K562 (cell line): Measurements from ENCODE around the gene PRKD1. TPM values are rescaled to one million over a fixed set of nuclear protein-coding genes. Genes with fewer than 3 reads are reported as not detected.
"Not testable (repeated sequence)": the region's sequence is repeated elsewhere in the genome, so short reads cannot be mapped to it uniquely, and the experiment has no call there.

ENCODE experiments used
- ATAC-seq: fragments of 200-7000 bp; cut with Tn5 transposase; 3 replicates; pipeline ENCODE4 v1.9.1; 2020; ENCODE audit warnings: moderate library complexity
- BruUV-seq: library from RNA; stranded (reverse); fragments of 400-500 nt; replicated peaks from 2 replicates; lab custom pipeline; 2021; lab: Mats Ljungman, UMichigan
- CTCF ChIA-PET: fragments of 300-600 bp; formaldehyde crosslinking; extraction: SDS; loops from one replicate; lab custom pipeline; 2021; ENCODE audit warnings: low intra/inter-chr PET ratio; lab: Yijun Ruan, JAX
- POLR2A ChIA-PET: fragments of 300-600, 350-650 bp; sonication (Branson Sonifier 250); formaldehyde crosslinking; extraction: SDS; loops from one replicate; lab custom pipeline; 2021; ENCODE audit warnings: antibody characterized with exemption, inconsistent platforms; lab: Yijun Ruan, JAX
- DNase-seq, 4 experiments: peaks; one replicate each; pipeline versions ENCODE4 v3.0.0 to v3.0.0-alpha.2; 2011 to 2018; ENCODE audit warnings: low spot score in 3 of 4, mixed read lengths in 3 of 4; ENCODE audit errors: extremely low read depth in 1 of 4
- FAIRE-seq: peaks from 2 replicates; lab custom pipeline; 2011; peaks lifted over from hg19 to GRCh38; lab: Jason Lieb, UNC
- H2AFZ ChIP-seq: 2 replicates; pipeline ENCODE4 v1.6.0; 2011; ENCODE audit warnings: low read depth, low read length, control low read depth, inconsistent platforms
- H3K27ac ChIP-seq: fragments of 200-600 bp; 3 replicates; pipeline ENCODE4 v1.8.0; 2011; ENCODE audit warnings: low read depth, mild to moderate bottlenecking, control low read depth, inconsistent platforms, low read length, moderate library complexity, mixed read lengths; ENCODE audit errors: extremely low read depth
- H3K27me3 ChIP-seq, 2 experiments: fragments of 300-600 bp in 1 of 2; 2 replicates in 1 of 2; 3 replicates in 1 of 2; pipeline versions ENCODE4 v1.6.0 to v1.8.0; 2011; ENCODE audit warnings: inconsistent platforms in 2 of 2, low read length in 2 of 2, mild to moderate bottlenecking in 1 of 2, mixed read lengths in 1 of 2, moderate library complexity in 1 of 2; ENCODE audit not compliant: control insufficient read depth in 2 of 2, insufficient read depth in 2 of 2
- H3K36me3 ChIP-seq: fragments of 300-600 bp; 3 replicates; pipeline ENCODE4 v1.8.0; 2011; ENCODE audit warnings: mild to moderate bottlenecking, low read length, inconsistent platforms; ENCODE audit not compliant: control insufficient read depth, insufficient read depth
- H3K4me1 ChIP-seq, 2 experiments: fragments of 200-600 bp in 1 of 2; replicated peaks in 1 of 2; 2 replicates in 1 of 2; 3 replicates in 1 of 2; pipeline versions ENCODE4 v1.5.1 to v1.8.0; 2011; ENCODE audit warnings: inconsistent platforms in 2 of 2, low read length in 2 of 2, mild to moderate bottlenecking in 1 of 2, mixed read lengths in 1 of 2, moderate library complexity in 1 of 2; ENCODE audit not compliant: control insufficient read depth in 2 of 2, insufficient read depth in 2 of 2
- H3K4me2 ChIP-seq: 2 replicates; pipeline ENCODE4 v1.6.1; 2011; ENCODE audit warnings: low read length, control low read depth, inconsistent platforms, mixed read lengths; ENCODE audit not compliant: insufficient read depth
- H3K4me3 ChIP-seq: fragments of 200-600 bp; sonication (generic), shearing (Covaris generic); 2 replicates; pipeline ENCODE4 v1.5.1; 2016; ENCODE audit warnings: control low read depth, inconsistent platforms
- H3K79me2 ChIP-seq: fragments of 200-600 bp; 3 replicates; pipeline ENCODE4 v1.8.0; 2011; ENCODE audit warnings: low read length, inconsistent platforms; ENCODE audit not compliant: control insufficient read depth, insufficient read depth
- H3K9ac ChIP-seq, 2 experiments: 2 replicates each; pipeline versions ENCODE4 v1.6.0 to v1.6.1; 2011; ENCODE audit warnings: low read depth in 2 of 2, low read length in 2 of 2, control low read depth in 1 of 2, inconsistent platforms in 1 of 2, mild to moderate bottlenecking in 1 of 2, mixed read lengths in 1 of 2; ENCODE audit not compliant: insufficient read depth in 1 of 2
- H3K9me1 ChIP-seq: one replicate; pipeline ENCODE4 v1.6.0; 2011; ENCODE audit warnings: inconsistent platforms, mild to moderate bottlenecking, low read length, moderate library complexity; ENCODE audit not compliant: control insufficient read depth, insufficient read depth
- H3K9me3 ChIP-seq: replicated peaks from 2 replicates; pipeline ENCODE4 v1.5.1; 2011; ENCODE audit warnings: low read depth, low read length, inconsistent platforms; ENCODE audit not compliant: control insufficient read depth, insufficient read depth
- H4K20me1 ChIP-seq: replicated peaks from 2 replicates; pipeline ENCODE4 v1.6.1; 2011; ENCODE audit warnings: low read length, inconsistent platforms, mixed read lengths; ENCODE audit not compliant: control insufficient read depth, insufficient read depth
- CCAR2 ChIP-seq: fragments of 200-400 bp; formaldehyde crosslinking; IDR thresholded peaks from 2 replicates; pipeline ENCODE4 v1.6.1; 2017; ENCODE audit warnings: mild to moderate bottlenecking, low read depth, low read length
- HNRNPH1 ChIP-seq: fragments of 200-400 bp; formaldehyde crosslinking; optimal IDR thresholded peaks from 2 replicates; pipeline ENCODE3; 2017; ENCODE audit warnings: low read depth, mild to moderate bottlenecking, low read length, moderate library complexity
- LEF1 ChIP-seq: fragments of 450-650 bp; IDR thresholded peaks from 2 replicates; pipeline ENCODE4 v1.6.1; 2016; ENCODE audit warnings: mild to moderate bottlenecking
- MAFG ChIP-seq: fragments of 450-650 bp; conservative IDR thresholded peaks from 2 replicates; pipeline ENCODE4 v1.6.1; 2016; ENCODE audit warnings: missing genetic modification characterization, missing compliant biosample characterization
- ZBTB17 ChIP-seq: fragments of 450-650 bp; formaldehyde crosslinking; IDR thresholded peaks from 2 replicates; pipeline ENCODE4 v1.4.0; 2020; ENCODE audit warnings: mild to moderate bottlenecking
- ZBTB7A ChIP-seq: IDR thresholded peaks from 2 replicates; pipeline ENCODE4 v1.6.1; 2011; ENCODE audit warnings: low read depth, mild to moderate bottlenecking, low read length, moderate library complexity, borderline replicate concordance; ENCODE audit not compliant: control insufficient read depth
- ZNF239 ChIP-seq: fragments of 250-450 bp; sonication (Bioruptor Pico); IDR thresholded peaks from 2 replicates; pipeline ENCODE4 v1.4.0; 2020; ENCODE audit warnings: mild to moderate bottlenecking
- WGBS: fragments of 100-300 bp; shearing (Covaris generic); methylation state at CpG from one replicate; pipeline ENCODE4 v1.1.6; 2016; ENCODE audit warnings: low coverage, mixed read lengths; ENCODE audit not compliant: insufficient coverage; ENCODE audit errors: missing lambda C conversion rate; 5-methylcytosine and 5-hydroxymethylcytosine counted together
- in situ Hi-C: fragments of 300-500 bp; cut with MboI; formaldehyde crosslinking; loops from 4 replicates; pipeline ENCODE4 v1.15.0; 2018; ENCODE audit warnings: inconsistent platforms, mixed read lengths
- intact Hi-C: fragments of 100-400 bp; cut with micrococcal nuclease; formaldehyde crosslinking; loops from 2 replicates; pipeline ENCODE4 v1.14.2; 2022
- polyA plus RNA-seq, 8 experiments: library from polyadenylated mRNA; depleted of rRNA in 4 of 8; stranded (reverse) in 5 of 8; unstranded in 3 of 8; fragments of >200 nt; fragmentation: Nextera tagmentation in 2 of 8; fragmentation: Illumina TruSeq in 1 of 8; extraction: Ambion mirVana in 2 of 8; extraction: Trizol in 1 of 8; gene quantifications; 2 replicates each; pipeline versions ENCODE4 v1.2.1 to v1.2.3, GENCODE V29; 2011 to 2014; ENCODE audit warnings: inconsistent platforms in 1 of 8, missing spikeins in 1 of 8
- total RNA-seq, 7 experiments: library from RNA; depleted of rRNA in 6 of 7; stranded (reverse); fragments of >200 nt in 6 of 7; fragmentation: Illumina TruSeq in 2 of 7; extraction: Trizol in 2 of 7; gene quantifications; 2 replicates each; pipeline versions ENCODE4 v1.2.1 to v1.2.3, GENCODE V29; 2011 to 2021; ENCODE audit warnings: low replicate concordance in 1 of 7
- TF ChIP-seq, protein P1 (sequence below), 3 experiments: fragments of 200-800 bp in 1 of 3; sonication (Bioruptor generic) in 1 of 3; sonication (generic) in 1 of 3; formaldehyde crosslinking in 1 of 3; IDR thresholded peaks; 2 replicates each; pipeline versions ENCODE4 v1.6.1 to v1.8.0; 2016 to 2022; ENCODE audit warnings: mild to moderate bottlenecking in 2 of 3, missing compliant biosample characterization in 2 of 3, missing genetic modification characterization in 2 of 3, missing genetic modification reagents in 1 of 3
- TF ChIP-seq, protein P2 (sequence below): IDR thresholded peaks from 3 replicates; pipeline ENCODE4 v1.6.1; 2011; ENCODE audit warnings: borderline replicate concordance, mild to moderate bottlenecking; ENCODE audit not compliant: insufficient read length, insufficient read depth

PRKD1 gene
- total and polyA plus RNA-seq, 9 of the 15 experiments (the other 6 are each of a cell fraction or from before 2014, with no cell fraction given), result 0.04 to 0.25 (median 0.13) TPM; not detected in 1

DNA sequence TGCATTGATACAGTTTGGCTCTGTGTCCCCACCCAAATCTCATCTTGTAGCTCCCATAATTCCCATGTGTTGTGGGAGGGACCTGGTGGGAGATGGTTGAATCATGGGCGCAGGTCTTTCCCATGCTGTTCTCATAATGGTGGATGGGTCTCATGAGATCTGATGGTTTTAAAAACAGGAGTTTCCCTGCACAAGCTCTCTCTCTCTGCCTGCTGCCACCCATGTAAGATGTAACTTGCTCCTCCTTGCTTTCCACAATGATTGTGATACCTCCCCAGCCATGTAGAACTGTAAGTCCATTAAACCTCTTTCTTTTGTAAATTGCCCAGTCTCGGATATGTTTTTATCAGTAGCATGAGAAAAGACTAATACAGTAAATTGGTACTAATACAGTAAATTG lies 74.0 kb downstream of the PRKD1 start:
- ATAC-seq, CTCF ChIA-PET, BruUV-seq, H3K36me3 ChIP-seq, H2AFZ ChIP-seq, POLR2A ChIA-PET, H3K4me2 ChIP-seq, H3K9me3 ChIP-seq, in situ Hi-C loops, H3K79me2 ChIP-seq, H3K4me1 ChIP-seq, intact Hi-C loops, DNase-seq, H3K9me1 ChIP-seq, H4K20me1 ChIP-seq, H3K27me3 ChIP-seq, H3K9ac ChIP-seq, FAIRE-seq, H3K4me3 ChIP-seq, H3K27ac ChIP-seq: not testable (repeated sequence)
- WGBS, result 0% methylated on average over 2 of the region's 2 CpGs

DNA sequence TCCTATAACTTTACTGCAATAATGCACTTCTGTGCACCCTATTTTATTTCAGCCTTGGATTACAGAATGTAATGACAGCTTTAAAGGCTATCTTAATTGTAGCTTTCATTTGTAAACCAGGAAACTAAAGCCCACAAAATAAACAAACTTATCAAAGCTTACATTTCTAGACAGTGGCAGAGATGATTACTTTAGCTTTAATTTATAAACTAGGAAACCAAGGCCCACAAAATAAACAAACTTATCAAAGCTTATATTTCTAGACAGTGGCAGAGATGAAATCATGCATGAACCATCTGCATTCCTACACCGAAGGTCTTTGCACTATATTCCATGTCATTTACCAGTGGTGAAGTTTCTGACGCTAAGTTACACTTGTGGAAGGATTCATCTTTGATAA lies 74.4 kb downstream of the PRKD1 start:
- no peak for FAIRE-seq
- in situ Hi-C loops, result no loop called here

More for the DNA sequence above, 74.4 kb downstream of the PRKD1 start:
- Histone ChIP-seq H3K36me3 (no peaks in the 10 kb centered on the region), H4K20me1 (no peaks in the 10 kb centered on the region), H3K27ac (no peak overlapping the region), H3K27me3 (no peaks in the 10 kb centered on the region), H3K9me1 (no peaks in the 10 kb centered on the region), H3K4me2 (no peak overlapping the region), H2AFZ (no peak overlapping the region), H3K4me1 (no peaks in the 10 kb centered on the region), H3K4me3 (no peak overlapping the region), H3K9ac (no peak overlapping the region), H3K79me2 (no peaks in the 10 kb centered on the region), H3K9me3 (no peaks in the 10 kb centered on the region)
- BruUV-seq, result no TSS peak
- intact Hi-C loops, result no loop called here
- ATAC-seq, result no peak
- no peak for TF ChIP-seq MAFG (tag)
- no peak for TF ChIP-seq LEF1
- TF ChIP-seq, protein P1, sequence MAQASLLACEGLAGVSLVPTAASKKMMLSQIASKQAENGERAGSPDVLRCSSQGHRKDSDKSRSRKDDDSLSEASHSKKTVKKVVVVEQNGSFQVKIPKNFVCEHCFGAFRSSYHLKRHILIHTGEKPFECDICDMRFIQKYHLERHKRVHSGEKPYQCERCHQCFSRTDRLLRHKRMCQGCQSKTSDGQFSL (CRISPR knock-in tag; IDR thresholded peaks at IDR 0.05), result no peak
- TF ChIP-seq, protein P1 (tag; IDR thresholded peaks at IDR 0.05), result no peak
- TF ChIP-seq ZNF239 (CRISPR knock-in tag), result no peak
- TF ChIP-seq, protein P2, sequence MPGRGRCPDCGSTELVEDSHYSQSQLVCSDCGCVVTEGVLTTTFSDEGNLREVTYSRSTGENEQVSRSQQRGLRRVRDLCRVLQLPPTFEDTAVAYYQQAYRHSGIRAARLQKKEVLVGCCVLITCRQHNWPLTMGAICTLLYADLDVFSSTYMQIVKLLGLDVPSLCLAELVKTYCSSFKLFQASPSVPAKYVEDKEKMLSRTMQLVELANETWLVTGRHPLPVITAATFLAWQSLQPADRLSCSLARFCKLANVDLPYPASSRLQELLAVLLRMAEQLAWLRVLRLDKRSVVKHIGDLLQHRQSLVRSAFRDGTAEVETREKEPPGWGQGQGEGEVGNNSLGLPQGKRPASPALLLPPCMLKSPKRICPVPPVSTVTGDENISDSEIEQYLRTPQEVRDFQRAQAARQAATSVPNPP, result no peak
- no peak for TF ChIP-seq CCAR2
- TF ChIP-seq ZBTB17 (CRISPR knock-in tag), result no peak
- no peak for TF ChIP-seq HNRNPH1
- TF ChIP-seq ZBTB7A, result no peak
- 0% methylated on average over 2 of the region's 2 CpGs for WGBS
- DNase-seq, result no peak
- POLR2A ChIA-PET, result no interaction called here
- CTCF ChIA-PET, result no interaction called here
